SK-N-SH (cell line): Measurements from ENCODE around the gene COX4I2. TPM values are rescaled to one million over a fixed set of nuclear protein-coding genes. Genes with fewer than 3 reads are reported as not detected.

Source experiments
- CTCF ChIA-PET: fragments of 300-600, 350-600 bp; formaldehyde crosslinking; extraction: SDS; loops from one replicate; lab custom pipeline; 2021; lab: Yijun Ruan, JAX
- POLR2A ChIA-PET: fragments of 350-600 bp; sonication (Branson Sonifier 250); formaldehyde crosslinking; extraction: SDS; loops from one replicate; lab custom pipeline; 2020; ENCODE audit warnings: antibody characterized with exemption, inconsistent platforms; lab: Yijun Ruan, JAX
- DNase-seq: peaks from one replicate; pipeline ENCODE4 v3.0.0; 2012
- H2AFZ ChIP-seq: fragments of 200-600 bp; sonication (generic); 2 replicates; pipeline ENCODE4 v1.8.1; 2016; ENCODE audit warnings: antibody characterized with exemption, mild to moderate bottlenecking, low read depth
- H3F3A ChIP-seq: fragments of 200-600 bp; sonication (generic); replicated peaks from 2 replicates; pipeline ENCODE3; 2016; ENCODE audit warnings: antibody characterized with exemption, mild to moderate bottlenecking; ENCODE audit not compliant: insufficient read depth
- H3K27ac ChIP-seq, 2 experiments: fragments of 200-500 bp in 1 of 2; fragments of 200-600 bp in 1 of 2; sonication (Bioruptor generic) in 1 of 2; sonication (generic), shearing (Covaris generic) in 1 of 2; 2 replicates each; pipeline versions ENCODE4 v1.5.1 to v1.6.1; 2014 to 2016; ENCODE audit warnings: low read depth in 2 of 2, inconsistent platforms in 1 of 2, low read length in 1 of 2, mild to moderate bottlenecking in 1 of 2, mixed read lengths in 1 of 2
- H3K27me3 ChIP-seq: fragments of 200-600 bp; sonication (generic), shearing (Covaris generic); 2 replicates; pipeline ENCODE4 v1.6.1; 2016; ENCODE audit warnings: mixed run types; ENCODE audit not compliant: insufficient read depth
- H3K36me3 ChIP-seq, 2 experiments: fragments of 200-500 bp in 1 of 2; fragments of 200-600 bp in 1 of 2; sonication (Bioruptor generic) in 1 of 2; sonication (generic) in 1 of 2; replicated peaks in 1 of 2; 2 replicates each; pipeline versions ENCODE3 to v1.5.1; 2014 to 2016; ENCODE audit warnings: low read length in 1 of 2, mild to moderate bottlenecking in 1 of 2; ENCODE audit not compliant: insufficient read depth in 2 of 2, control insufficient read depth in 1 of 2
- H3K4me1 ChIP-seq, 2 experiments: fragments of 200-500 bp in 1 of 2; fragments of 200-600 bp in 1 of 2; sonication (Bioruptor generic) in 1 of 2; sonication (generic), shearing (Covaris generic) in 1 of 2; 2 replicates each; pipeline versions ENCODE4 v1.5.1 to v1.6.1; 2014 to 2016; ENCODE audit warnings: low read depth in 1 of 2, low read length in 1 of 2, mixed run types in 1 of 2; ENCODE audit not compliant: insufficient read depth in 2 of 2, control insufficient read depth in 1 of 2
- H3K4me2 ChIP-seq: fragments of 200-600 bp; sonication (generic), shearing (Covaris generic); 2 replicates; pipeline ENCODE4 v1.6.1; 2017; ENCODE audit warnings: mixed run types
- H3K4me3 ChIP-seq, 2 experiments: fragments of 200-500 bp in 1 of 2; fragments of 200-600 bp in 1 of 2; sonication (Bioruptor generic) in 1 of 2; sonication (generic), shearing (Covaris generic) in 1 of 2; 2 replicates each; pipeline versions ENCODE4 v1.5.1 to v1.8.1; 2014 to 2016; ENCODE audit warnings: low read depth in 2 of 2, inconsistent platforms in 1 of 2, low read length in 1 of 2, mild to moderate bottlenecking in 1 of 2, mixed read lengths in 1 of 2, moderate library complexity in 1 of 2
- H3K79me2 ChIP-seq: fragments of 200-600 bp; sonication (generic); 2 replicates; pipeline ENCODE4 v1.8.1; 2017; ENCODE audit warnings: mild to moderate bottlenecking; ENCODE audit not compliant: insufficient read depth
- H3K9ac ChIP-seq: fragments of 200-600 bp; sonication (generic); 2 replicates; pipeline ENCODE4 v1.6.1; 2017; ENCODE audit warnings: mixed run types
- H3K9me2 ChIP-seq: fragments of 200-600 bp; sonication (generic); 2 replicates; pipeline ENCODE4 v1.6.1; 2017; ENCODE audit warnings: mixed run types
- H3K9me3 ChIP-seq: fragments of 200-600 bp; sonication (generic); 2 replicates; pipeline ENCODE4 v1.6.1; 2017; ENCODE audit warnings: mixed run types, mild to moderate bottlenecking, moderate library complexity
- H4K20me1 ChIP-seq: fragments of 200-600 bp; sonication (generic); 2 replicates; pipeline ENCODE4 v1.6.1; 2017; ENCODE audit warnings: mild to moderate bottlenecking, mixed run types; ENCODE audit not compliant: insufficient read depth
- CHD2 ChIP-seq: fragments of 150-350 bp; IDR thresholded peaks from 2 replicates; pipeline ENCODE4 v1.6.1; 2018; ENCODE audit warnings: low read length; ENCODE audit not compliant: partially characterized antibody
- CTCF ChIP-seq: fragments of 200-600 bp; sonication (generic); IDR thresholded peaks from 2 replicates; pipeline ENCODE4 v1.6.1; 2017; ENCODE audit warnings: antibody characterized with exemption, mild to moderate bottlenecking, moderate library complexity
- FOSL2 ChIP-seq: IDR thresholded peaks from 2 replicates; pipeline ENCODE4 v1.4.0; 2012; ENCODE audit warnings: low read depth, mild to moderate bottlenecking, moderate library complexity, borderline replicate concordance
- GABPA ChIP-seq: IDR thresholded peaks from 2 replicates; pipeline ENCODE4 v1.4.0; 2012; ENCODE audit warnings: low read depth, mild to moderate bottlenecking
- GATA2 ChIP-seq: sonication (generic); formaldehyde crosslinking; IDR thresholded peaks from 2 replicates; pipeline ENCODE4 v1.5.0; 2020; ENCODE audit warnings: mild to moderate bottlenecking, missing genetic modification reagents
- IRF3 ChIP-seq: fragments of 150-350 bp; IDR thresholded peaks from 2 replicates; pipeline ENCODE4 v1.6.1; 2016; ENCODE audit warnings: mild to moderate bottlenecking, low read depth, low read length
- JUND ChIP-seq: IDR thresholded peaks from 2 replicates; pipeline ENCODE4 v1.4.0; 2012
- MEF2A ChIP-seq: IDR thresholded peaks from 2 replicates; pipeline ENCODE4 v1.4.0; 2012; ENCODE audit warnings: low read depth, borderline replicate concordance
- MXI1 ChIP-seq: IDR thresholded peaks from 2 replicates; pipeline ENCODE4 v1.6.1; 2012; ENCODE audit warnings: mild to moderate bottlenecking, low read depth, low read length, improper control_type of control experiment
- NRF1 ChIP-seq: IDR thresholded peaks from 2 replicates; pipeline ENCODE4 v1.6.1; 2012; ENCODE audit warnings: low read depth, mild to moderate bottlenecking, low read length
- RAD21 ChIP-seq: IDR thresholded peaks from 2 replicates; pipeline ENCODE4 v1.6.1; 2012; ENCODE audit warnings: mild to moderate bottlenecking, low read length
- REST ChIP-seq: IDR thresholded peaks from 2 replicates; pipeline ENCODE4 v1.6.1; 2012; ENCODE audit warnings: mild to moderate bottlenecking, low read depth, low read length, moderate library complexity
- RFX5 ChIP-seq: IDR thresholded peaks from 2 replicates; pipeline ENCODE4 v1.6.1; 2012; ENCODE audit warnings: mild to moderate bottlenecking, improper control_type of control experiment, low read length
- TAF1 ChIP-seq: IDR thresholded peaks from 2 replicates; pipeline ENCODE4 v1.6.1; 2012; ENCODE audit warnings: low read depth, mild to moderate bottlenecking, low read length, moderate library complexity, borderline replicate concordance
- TCF12 ChIP-seq: IDR thresholded peaks from 2 replicates; pipeline ENCODE4 v1.4.0; 2012
- TEAD4 ChIP-seq: IDR thresholded peaks from 2 replicates; pipeline ENCODE4 v1.4.0; 2012; ENCODE audit warnings: mild to moderate bottlenecking, borderline replicate concordance; ENCODE audit not compliant: insufficient read depth
- WGBS: methylation state at CpG from one replicate; pipeline ENCODE4 v1.1.6; 2017; ENCODE audit warnings: low lambda C conversion rate; 5-methylcytosine and 5-hydroxymethylcytosine counted together
- polyA plus RNA-seq, 3 experiments: library from polyadenylated mRNA; depleted of rRNA; stranded (reverse); fragments of >200 nt; gene quantifications; 2 replicates each; pipeline ENCODE4 v1.2.3, GENCODE V29; 2012

The COX4I2 gene
- polyA plus RNA-seq, 1 of the 3 experiments (the other 2 are of a cell fraction) = 0.21 TPM

DNA sequence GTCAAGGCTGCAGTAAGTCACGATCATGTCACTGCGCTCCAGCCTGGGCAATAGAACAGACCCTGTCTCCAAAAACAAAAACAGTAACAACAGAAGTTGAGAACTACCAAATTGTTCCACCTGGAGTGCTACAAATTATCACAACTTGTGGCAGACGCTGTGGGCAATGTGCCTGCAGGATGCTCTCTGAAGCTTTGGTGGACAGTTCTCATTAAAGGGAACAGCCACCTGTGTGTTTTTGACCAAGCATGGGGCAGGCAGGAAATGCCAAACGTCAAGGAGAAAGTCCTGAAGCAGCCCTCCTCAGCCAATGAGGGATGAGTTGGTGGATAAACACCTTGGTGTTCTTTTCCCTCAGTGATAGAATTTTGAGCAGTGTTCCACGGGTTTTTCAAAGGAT is 15.8 kb downstream of the COX4I2 start (continued):
- TF ChIP-seq REST (no peak), NRF1 (no peak), TAF1 (no peak), TCF12 (no peak), FOSL2 (no peak), RAD21 (no peak)

GRCh38 chr20:31654534-31654933 is 16.8 kb downstream of the COX4I2 start:
- no peak for DNase-seq
- Histone ChIP-seq H2AFZ (no peak overlapping the region), H4K20me1 (no peaks in the 10 kb centered on the region)
- CTCF ChIA-PET = interaction anchor here (0.7 to 16.4 kb wide), 7 partner anchors 15 to 94 kb away, joined by 4 to 288 read pairs (median 20); partner anchors contain the start of genes BCL2L1 and COX4I2
- TF ChIP-seq FOSL2 = no peak
- no peak for TF ChIP-seq GATA2 (CRISPR knock-in tag)
- no peak for TF ChIP-seq TEAD4
- TF ChIP-seq REST = no peak
- no peak for TF ChIP-seq MXI1
- TF ChIP-seq GABPA = no peak
- TF ChIP-seq RFX5 = no peak
- TF ChIP-seq CTCF = no peak
- no peak for TF ChIP-seq JUND
- no peak for TF ChIP-seq IRF3
- TF ChIP-seq TCF12 = no peak
- TF ChIP-seq MEF2A = no peak
- TF ChIP-seq CHD2 = no peak
- TF ChIP-seq, all 33 proteins: peak for 0
- POLR2A ChIA-PET = no interaction called here
- Histone ChIP-seq H3K4me1 (peaks cover 12 to 23% of the 10 kb centered on the region in 2 experiments; a peak in 3 of 4 replicates), H3K36me3 (no peaks in the 10 kb centered on the region), H3K9me3 (no peaks in the 10 kb centered on the region), H3K27me3 (no peaks in the 10 kb centered on the region), H3K4me2 (no peak overlapping the region), H3K4me3 (no peak overlapping the region), H3F3A (peaks cover 13% of the 10 kb centered on the region), H3K79me2 (no peaks in the 10 kb centered on the region), H3K9me2 (no peaks in the 10 kb centered on the region), H3K27ac (peak overlapping the region in 1 of 2 experiments; percentile 7; a peak in 1 of 4 replicates), H3K9ac (no peak overlapping the region)
- WGBS = 81% methylated on average over 5 of the region's 5 CpGs
